HL-60 (cell line): ENCODE measurements around the gene FCRL1.

Experiments used
- DNase-seq, 2 experiments: peaks; one replicate each; pipeline ENCODE4 v3.0.0-alpha.2; 2010 to 2020; ENCODE audit warnings: low read depth in 1 of 2, low spot score in 1 of 2
- H3K27ac ChIP-seq: fragments of 250-450 bp; sonication (Bioruptor Pico); replicated peaks from 2 replicates; pipeline ENCODE4 v1.5.1; 2020; ENCODE audit warnings: mild to moderate bottlenecking, moderate library complexity
- H3K27me3 ChIP-seq: fragments of 250-450 bp; sonication (Bioruptor Pico); 2 replicates; pipeline ENCODE4 v1.5.1; 2021; ENCODE audit warnings: mild to moderate bottlenecking, moderate library complexity; ENCODE audit not compliant: insufficient read depth, poor library complexity, severe bottlenecking
- H3K4me3 ChIP-seq: replicated peaks from 2 replicates; pipeline ENCODE4 v1.5.1; 2011; ENCODE audit warnings: mild to moderate bottlenecking, control low read depth, low read length; ENCODE audit not compliant: insufficient read depth
- CTCF ChIP-seq: IDR thresholded peaks from one replicate; pipeline ENCODE4 v1.5.1; 2011; ENCODE audit warnings: low read length, control low read depth, inconsistent platforms; ENCODE audit not compliant: insufficient read depth
- GABPA ChIP-seq: IDR thresholded peaks from 2 replicates; pipeline ENCODE4 v1.6.1; 2012; ENCODE audit warnings: low read depth
- POLR2AphosphoS5 ChIP-seq: IDR thresholded peaks from 2 replicates; pipeline ENCODE4 v1.6.1; 2012; ENCODE audit warnings: low read depth
- REST ChIP-seq: IDR thresholded peaks from 2 replicates; pipeline ENCODE4 v1.6.1; 2012; ENCODE audit warnings: low read depth; ENCODE audit not compliant: insufficient replicate concordance
- SPI1 ChIP-seq: IDR thresholded peaks from 2 replicates; pipeline ENCODE4 v1.6.1; 2012; ENCODE audit warnings: low read depth, mild to moderate bottlenecking, borderline replicate concordance

The FCRL1 gene

GRCh38 chr1:157773493-157774350 is 46.2 kb downstream of the FCRL1 start:
- no peak overlapping the region for H3K4me3 ChIP-seq
- peak in 1 of 2 experiments; percentile 59 for DNase-seq
- no peak overlapping the region for H3K27ac ChIP-seq
- TF ChIP-seq SPI1 (peak; percentile 96), POLR2AphosphoS5 (no peak), CTCF (peak; percentile 15), GABPA (no peak)
- no peaks in the 10 kb centered on the region for H3K27me3 ChIP-seq

- TF ChIP-seq POLR2AphosphoS5 (no peak), GABPA (no peak), REST (no peak), SPI1 (no peak), CTCF (no peak)
- Histone ChIP-seq H3K27ac (no peak overlapping the region), H3K4me3 (no peak overlapping the region), H3K27me3 (no peaks in the 10 kb centered on the region)
- no peak for DNase-seq
Measured at GRCh38 chr1:157771661-157772425, 48.1 kb downstream of the FCRL1 start.

- TF ChIP-seq REST (no peak), POLR2AphosphoS5 (no peak), CTCF (no peak), GABPA (no peak), SPI1 (no peak)
- H3K27ac ChIP-seq: no peak overlapping the region
Measured at GRCh38 chr1:157770442-157771043, 49.4 kb downstream of the FCRL1 start.

More at GRCh38 chr1:157770442-157771043, 49.4 kb downstream of the FCRL1 start:
- no peak for DNase-seq
- H3K4me3 ChIP-seq: no peak overlapping the region
- no peaks in the 10 kb centered on the region for H3K27me3 ChIP-seq
